ENCODE measurements around the gene KLF9.

KLF9 gene

GRCh38 chr9:70415041-70415440 is 584 bp upstream of the KLF9 start:
- no peak overlapping the region for H3K4me3 ChIP-seq (ENCODE audit: low read depth, low read length)
- DNase-seq (ENCODE audit: low read depth): no peak
- TF ChIP-seq POLR2A (IDR thresholded peaks at IDR 0.05; ENCODE audit: extremely low read depth, insufficient read length): no peak

GRCh38 chr9:70413464-70413798 is 1.0 kb downstream of the KLF9 start:
- peak overlapping the region; percentile 80 for H3K4me3 ChIP-seq (ENCODE audit: low read depth, low read length)
- no peak for TF ChIP-seq POLR2A (IDR thresholded peaks at IDR 0.05; ENCODE audit: extremely low read depth, insufficient read length)
- no peak for TF ChIP-seq CTCF (IDR thresholded peaks at IDR 0.05; ENCODE audit: low read depth, low read length)
- no peak for TF ChIP-seq MAX (IDR thresholded peaks at IDR 0.05; ENCODE audit: low read depth, low read length)
- no peak; the same call in 1 of the 2 replicates for TF ChIP-seq MYC (IDR thresholded peaks at IDR 0.05; ENCODE audit: low read depth, low read length)
- no peak for DNase-seq (ENCODE audit: low read depth)

GRCh38 chr9:70412832-70413463 is 1.5 kb downstream of the KLF9 start:
- H3K4me3 ChIP-seq (ENCODE audit: low read depth, low read length): peak overlapping the region; percentile 80
- DNase-seq (ENCODE audit: low read depth): peak; percentile 34
- TF ChIP-seq CTCF (IDR thresholded peaks at IDR 0.05; ENCODE audit: low read depth, low read length): no peak
- TF ChIP-seq MYC (IDR thresholded peaks at IDR 0.05; ENCODE audit: low read depth, low read length): no peak
- no peak for TF ChIP-seq POLR2A (IDR thresholded peaks at IDR 0.05; ENCODE audit: extremely low read depth, insufficient read length)
- TF ChIP-seq MAX (IDR thresholded peaks at IDR 0.05; ENCODE audit: low read depth, low read length): no peak

- DNase-seq (ENCODE audit: low read depth): peak; percentile 82
These were observed 2.3 kb downstream of the KLF9 start for GRCh38 chr9:70411930-70412831.

GRCh38 chr9:70411121-70411929 is 3.1 kb downstream of the KLF9 start:
- DNase-seq (ENCODE audit: low read depth): peak; percentile 19
- TF ChIP-seq CTCF (IDR thresholded peaks at IDR 0.05; ENCODE audit: low read depth, low read length) (no peak), MYC (IDR thresholded peaks at IDR 0.05; ENCODE audit: low read depth, low read length) (no peak), POLR2A (IDR thresholded peaks at IDR 0.05; ENCODE audit: extremely low read depth, insufficient read length) (no peak), MAX (IDR thresholded peaks at IDR 0.05; ENCODE audit: low read depth, low read length) (no peak)
- H3K4me3 ChIP-seq (ENCODE audit: low read depth, low read length): peak overlapping the region; percentile 80

More at GRCh38 chr9:70411930-70412831, 2.3 kb downstream of the KLF9 start:
- TF ChIP-seq MAX (IDR thresholded peaks at IDR 0.05; ENCODE audit: low read depth, low read length) (peak; percentile 64), MYC (IDR thresholded peaks at IDR 0.05; ENCODE audit: low read depth, low read length) (peak; percentile 27; the same call in 1 of the 2 replicates), CTCF (IDR thresholded peaks at IDR 0.05; ENCODE audit: low read depth, low read length) (no peak)
- H3K4me3 ChIP-seq (ENCODE audit: low read depth, low read length): peak overlapping the region; percentile 80
